NCI-H146 (cell line): Measurements from ENCODE around the gene USP6.
"Not testable (repeated sequence)": the region's sequence is repeated elsewhere in the genome, so short reads cannot be mapped to it uniquely, and the experiment has no call there.

ENCODE experiments used
- DNase-seq: peaks from one replicate; lab custom pipeline; 2025; lab: John Stamatoyannopoulos, UW

The USP6 gene

GRCh38 chr17:5194346-5194745 lies 78.5 kb downstream of the USP6 start:
- no peak for DNase-seq

DNA sequence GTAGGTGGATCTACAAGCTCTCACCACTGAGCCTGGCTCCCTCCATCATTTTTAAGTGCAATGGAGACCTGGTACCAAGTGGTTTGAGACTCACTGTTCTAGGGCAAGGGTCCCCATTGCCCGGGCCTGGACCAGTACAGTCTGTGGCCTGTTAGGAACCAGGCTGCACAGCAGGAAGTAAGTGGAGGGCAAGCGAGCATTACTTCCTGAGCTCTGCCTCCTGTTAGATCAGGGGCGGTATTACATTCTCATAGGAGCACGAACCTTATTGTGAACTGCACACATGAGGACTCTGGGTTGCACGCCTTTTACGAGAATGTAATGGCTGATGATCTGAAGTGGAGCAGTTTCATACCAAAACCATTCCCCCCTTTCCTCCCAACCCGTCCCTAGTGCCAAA lies 82.6 kb downstream of the USP6 start:
- no peak for DNase-seq

DNA sequence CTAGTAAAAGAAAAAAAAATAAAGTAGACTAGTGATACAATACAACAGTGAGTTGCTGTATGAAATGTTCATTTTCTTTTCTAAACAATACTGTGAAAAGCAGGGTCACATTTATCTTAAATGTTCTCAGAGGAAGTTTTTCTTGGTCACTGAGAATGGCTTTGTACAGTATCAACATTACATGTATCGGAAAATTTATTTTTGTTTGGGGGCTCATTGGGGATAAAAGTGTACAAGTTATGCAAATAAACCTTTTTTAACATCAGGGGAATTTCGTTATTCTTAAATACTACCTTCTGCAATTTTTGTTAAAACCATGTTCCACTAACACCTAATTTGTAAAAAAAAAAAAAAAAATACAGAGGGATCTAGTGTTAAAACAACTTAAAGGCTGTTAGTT lies 84.5 kb downstream of the USP6 start:
- no peak for DNase-seq

- DNase-seq = no peak
Observed at GRCh38 chr17:5201011-5201410, 85.2 kb downstream of the USP6 start.

DNA sequence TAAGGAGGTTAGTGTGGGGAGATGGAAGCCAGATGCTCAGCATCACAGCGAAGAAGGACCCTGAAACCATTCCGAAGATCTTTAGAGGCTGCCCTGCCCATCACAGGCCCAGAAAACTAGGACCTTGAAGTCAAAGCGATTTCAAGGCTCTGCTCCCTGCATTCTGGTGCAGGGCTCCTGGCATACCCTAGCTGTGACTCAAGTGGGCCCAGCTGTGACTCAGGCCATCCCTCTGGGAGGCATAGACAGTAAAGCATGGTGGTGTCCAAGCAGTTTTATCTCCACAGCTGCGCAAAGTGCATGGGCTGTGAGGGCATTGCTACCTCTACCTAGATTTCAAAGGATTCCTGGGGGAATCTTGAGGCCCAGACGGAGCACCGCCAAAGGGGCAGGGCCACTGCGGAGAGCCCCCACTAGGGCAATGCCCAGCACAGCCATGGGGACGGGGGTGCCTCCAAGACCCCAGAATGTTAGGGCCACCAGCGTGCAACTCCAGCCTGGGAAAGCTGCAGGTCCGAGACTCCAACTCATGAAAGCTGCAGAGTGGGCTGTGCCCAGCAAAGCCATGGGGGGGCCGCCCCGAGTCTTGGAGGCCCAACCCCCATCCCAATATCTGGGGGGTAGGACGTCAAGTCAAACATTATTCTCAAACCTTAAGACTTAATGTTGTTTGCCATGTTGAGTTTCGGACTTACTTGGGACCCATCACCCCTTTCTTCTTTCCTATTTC lies 87.5 kb downstream of the USP6 start:
- DNase-seq = no peak

DNA sequence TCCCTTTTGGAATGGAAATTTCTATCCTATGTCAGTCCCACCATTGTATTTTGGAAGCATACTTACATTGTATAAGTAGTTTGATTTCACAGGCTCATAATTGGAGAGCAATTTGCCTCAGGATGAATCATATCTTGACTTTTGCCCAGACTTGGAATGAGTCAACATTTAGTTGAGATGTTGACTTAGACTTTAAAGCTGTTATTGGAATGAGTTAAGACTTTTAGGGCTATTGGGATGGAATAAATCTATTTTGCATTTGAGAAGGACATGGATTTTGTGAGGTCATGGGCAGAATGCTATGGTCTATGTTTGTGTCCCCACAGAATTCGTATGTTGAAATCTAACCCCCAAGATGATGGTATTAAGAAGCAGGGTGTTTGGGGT lies 88.1 kb downstream of the USP6 start:
- DNase-seq = no peak

- no peak for DNase-seq
Observed at GRCh38 chr17:5209396-5209795, 93.6 kb downstream of the USP6 start.

- no peak for DNase-seq
Observed at GRCh38 chr17:5210091-5210490, 94.3 kb downstream of the USP6 start.

DNA sequence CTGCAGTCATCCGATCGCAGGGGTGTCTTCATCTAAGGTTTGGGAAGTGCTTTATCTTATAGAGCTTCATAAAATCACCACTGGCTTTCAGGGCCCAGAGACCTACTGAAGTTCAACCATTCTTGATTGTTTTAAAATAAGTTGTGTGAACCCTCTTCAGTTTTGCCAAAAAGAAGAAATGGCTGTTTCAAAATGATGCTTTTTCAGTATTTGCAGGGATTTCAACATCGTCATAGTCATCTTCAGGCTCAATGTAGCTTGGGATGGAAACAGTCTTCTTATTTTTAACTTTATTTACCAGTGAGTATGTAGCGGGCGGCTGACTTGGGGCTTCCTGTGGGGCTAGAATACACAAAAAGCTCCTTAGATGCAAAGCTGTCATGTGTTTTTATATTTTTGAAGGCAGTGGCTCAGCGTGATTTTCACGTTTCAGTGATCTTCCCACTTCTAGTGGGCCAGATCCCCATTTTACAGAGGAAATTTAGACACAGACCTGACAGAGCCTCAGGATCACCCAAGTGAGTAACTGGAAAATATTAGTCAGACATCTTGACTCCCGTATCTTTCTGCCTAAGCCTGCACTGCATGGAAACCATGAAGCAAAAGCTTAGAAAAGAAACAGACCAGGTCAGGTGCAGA lies 94.9 kb downstream of the USP6 start:
- DNase-seq = no peak

GRCh38 chr17:5211458-5211857 lies 95.6 kb downstream of the USP6 start:
- no peak for DNase-seq

GRCh38 chr17:5217562-5217961 lies 101.7 kb downstream of the USP6 start:
- not testable (repeated sequence) for DNase-seq

DNA sequence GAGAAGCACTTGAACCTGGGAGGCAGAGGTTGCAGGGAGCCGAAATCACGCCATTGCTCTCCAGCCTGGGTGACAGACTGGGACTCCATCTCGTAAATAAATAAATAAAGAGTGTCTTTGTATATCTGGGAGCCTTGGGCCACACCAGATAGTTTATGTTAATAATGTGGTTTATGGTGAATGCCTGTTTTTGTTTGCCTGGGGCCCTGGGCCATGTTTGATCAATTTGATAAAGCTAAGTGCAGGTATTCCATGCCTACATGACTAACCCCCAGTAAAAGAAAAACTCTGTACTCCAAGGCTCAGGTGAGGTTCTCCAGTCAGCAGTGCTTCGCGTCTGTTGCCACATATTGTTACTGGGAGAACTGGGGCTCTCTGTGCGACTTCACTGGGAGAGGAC lies 103.7 kb downstream of the USP6 start:
- DNase-seq = no peak

DNA sequence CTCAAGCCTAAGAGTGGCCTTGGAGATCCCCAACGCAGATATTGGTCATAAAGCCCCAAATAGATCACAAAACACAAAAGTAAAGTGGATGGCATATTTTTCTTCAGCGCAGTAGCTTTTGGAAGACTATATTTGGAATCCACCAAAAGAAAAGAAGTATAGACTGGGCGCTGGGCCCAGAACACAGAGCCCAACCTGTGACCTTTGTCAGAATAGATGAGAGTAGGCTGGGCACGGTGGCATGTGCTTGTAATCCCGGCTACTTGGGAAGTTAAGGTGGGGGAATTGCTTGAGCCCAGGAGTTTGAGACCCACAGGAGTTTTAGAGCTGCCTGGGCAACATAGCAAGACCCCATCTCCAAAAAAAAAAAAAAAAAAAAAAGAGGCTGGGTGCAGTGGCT lies 104.2 kb downstream of the USP6 start:
- DNase-seq = no peak

GRCh38 chr17:5221912-5222311 lies 106.1 kb downstream of the USP6 start:
- DNase-seq = not testable (repeated sequence)
